HepG2 (cell line): ENCODE results near the gene FOXN3. TPM values are rescaled to one million over a fixed set of nuclear protein-coding genes. Genes with fewer than 3 reads are reported as not detected.

Experiments
- ARNT ChIP-seq: fragments of 450-650 bp; IDR thresholded peaks from 2 replicates; pipeline ENCODE4 v1.6.1; 2017
- BATF2 ChIP-seq: sonication (generic); formaldehyde crosslinking; IDR thresholded peaks from 2 replicates; pipeline ENCODE4 v1.8.0; 2022; ENCODE audit warnings: mild to moderate bottlenecking, missing genetic modification reagents, moderate library complexity
- ELF4 ChIP-seq: sonication (generic); formaldehyde crosslinking; IDR thresholded peaks from 2 replicates; pipeline ENCODE4 v1.5.0; 2020; ENCODE audit warnings: missing genetic modification reagents, mild to moderate bottlenecking, moderate library complexity, borderline replicate concordance
- GATAD2A ChIP-seq: IDR thresholded peaks from 2 replicates; pipeline ENCODE4 v1.6.1; 2016
- HBP1 ChIP-seq: IDR thresholded peaks from 2 replicates; pipeline ENCODE4 v1.6.1; 2016; ENCODE audit warnings: low read depth, control low read depth
- HNRNPUL1 ChIP-seq: fragments of 200-400 bp; formaldehyde crosslinking; IDR thresholded peaks from 2 replicates; pipeline ENCODE4 v1.6.1; 2017; ENCODE audit warnings: low read depth, mild to moderate bottlenecking, low read length, moderate library complexity
- JUNB ChIP-seq: sonication (generic); formaldehyde crosslinking; IDR thresholded peaks from 2 replicates; pipeline ENCODE4 v1.8.0; 2022; ENCODE audit warnings: missing genetic modification reagents, mild to moderate bottlenecking, borderline replicate concordance
- MEF2D ChIP-seq: sonication (generic); formaldehyde crosslinking; IDR thresholded peaks from 2 replicates; pipeline ENCODE4 v1.5.1; 2020; ENCODE audit warnings: mild to moderate bottlenecking, missing genetic modification reagents
- MEIS2 ChIP-seq: sonication (generic); formaldehyde crosslinking; IDR thresholded peaks from 2 replicates; pipeline ENCODE4 v1.9.0; 2021; ENCODE audit warnings: mild to moderate bottlenecking, missing genetic modification reagents
- POGK ChIP-seq: sonication (generic); formaldehyde crosslinking; conservative IDR thresholded peaks from 2 replicates; pipeline ENCODE4 v1.8.0; 2022; ENCODE audit warnings: mild to moderate bottlenecking, moderate library complexity, missing genetic modification reagents
- SOX6 ChIP-seq, 2 experiments: fragments of 450-650 bp in 1 of 2; sonication (generic) in 1 of 2; formaldehyde crosslinking in 1 of 2; IDR thresholded peaks; 2 replicates each; pipeline versions ENCODE4 v1.4.0 to v1.6.1; 2017 to 2020; ENCODE audit warnings: antibody characterized with exemption in 1 of 2, mild to moderate bottlenecking in 1 of 2, missing genetic modification reagents in 1 of 2
- ZMYM4 ChIP-seq: sonication (generic); formaldehyde crosslinking; IDR thresholded peaks from 2 replicates; pipeline ENCODE4 v1.8.1; 2023; ENCODE audit warnings: mild to moderate bottlenecking, missing genetic modification reagents
- ZNF367 ChIP-seq: sonication (generic); formaldehyde crosslinking; IDR thresholded peaks from 2 replicates; pipeline ENCODE4 v1.4.0; 2020; ENCODE audit warnings: missing genetic modification reagents, borderline replicate concordance
- ZNF772 ChIP-seq: sonication (generic); formaldehyde crosslinking; IDR thresholded peaks from 2 replicates; pipeline ENCODE4 v1.5.0; 2020; ENCODE audit warnings: mild to moderate bottlenecking, missing genetic modification reagents
- polyA plus RNA-seq, 8 experiments: library from polyadenylated mRNA; depleted of rRNA in 3 of 8; stranded (reverse) in 7 of 8; unstranded in 1 of 8; fragments of >200 nt; fragmentation: Illumina TruSeq in 4 of 8; extraction: Trizol in 4 of 8; gene quantifications; 2 replicates each; pipeline versions ENCODE4 v1.2.1 to v1.2.3, GENCODE V29; 2011 to 2016; ENCODE audit warnings: low read depth in 4 of 8, missing spikeins in 1 of 8, mixed read lengths in 1 of 8; ENCODE audit not compliant: insufficient read depth in 1 of 8
- total RNA-seq, 5 experiments: library from RNA; depleted of rRNA; stranded (reverse); fragments of >200 nt; fragmentation: Illumina TruSeq; extraction: Trizol; gene quantifications; 2 replicates each; pipeline ENCODE4 v1.2.3, GENCODE V29; 2016; ENCODE audit warnings: low read depth in 1 of 5
- TF ChIP-seq, protein P1 (sequence below): sonication (generic); formaldehyde crosslinking; IDR thresholded peaks from 2 replicates; pipeline ENCODE4 v1.9.0; 2021; ENCODE audit warnings: missing genetic modification reagents, mild to moderate bottlenecking, borderline replicate concordance
- TF ChIP-seq, protein P2 (sequence below): sonication (generic); formaldehyde crosslinking; IDR thresholded peaks from 2 replicates; pipeline ENCODE4 v1.4.0; 2020; ENCODE audit warnings: missing genetic modification reagents, low read depth, mild to moderate bottlenecking, borderline replicate concordance
- TF ChIP-seq, protein P3 (sequence below): sonication (generic); formaldehyde crosslinking; IDR thresholded peaks from 2 replicates; pipeline ENCODE4 v1.8.1; 2023; ENCODE audit warnings: mild to moderate bottlenecking, missing genetic modification reagents
- TF ChIP-seq, protein P4 (sequence below): sonication (generic); formaldehyde crosslinking; IDR thresholded peaks from 2 replicates; pipeline ENCODE4 v1.4.0; 2020; ENCODE audit warnings: missing genetic modification reagents, borderline replicate concordance

The FOXN3 gene
- total and polyA plus RNA-seq, 2 of the 13 experiments (the other 11 are each of a cell fraction or from before 2014, with no cell fraction given): 32.4 to 70.2 TPM

- TF ChIP-seq SOX6 (IDR thresholded peaks at IDR 0.05): no peak
- TF ChIP-seq SOX6 (CRISPR knock-in tag; IDR thresholded peaks at IDR 0.05): no peak
- peak; percentile 38; the same call in 1 of the 2 replicates for TF ChIP-seq ZMYM4 (CRISPR knock-in tag)
- peak; percentile 73 for TF ChIP-seq GATAD2A (CRISPR knock-in tag)
- TF ChIP-seq, protein P1, sequence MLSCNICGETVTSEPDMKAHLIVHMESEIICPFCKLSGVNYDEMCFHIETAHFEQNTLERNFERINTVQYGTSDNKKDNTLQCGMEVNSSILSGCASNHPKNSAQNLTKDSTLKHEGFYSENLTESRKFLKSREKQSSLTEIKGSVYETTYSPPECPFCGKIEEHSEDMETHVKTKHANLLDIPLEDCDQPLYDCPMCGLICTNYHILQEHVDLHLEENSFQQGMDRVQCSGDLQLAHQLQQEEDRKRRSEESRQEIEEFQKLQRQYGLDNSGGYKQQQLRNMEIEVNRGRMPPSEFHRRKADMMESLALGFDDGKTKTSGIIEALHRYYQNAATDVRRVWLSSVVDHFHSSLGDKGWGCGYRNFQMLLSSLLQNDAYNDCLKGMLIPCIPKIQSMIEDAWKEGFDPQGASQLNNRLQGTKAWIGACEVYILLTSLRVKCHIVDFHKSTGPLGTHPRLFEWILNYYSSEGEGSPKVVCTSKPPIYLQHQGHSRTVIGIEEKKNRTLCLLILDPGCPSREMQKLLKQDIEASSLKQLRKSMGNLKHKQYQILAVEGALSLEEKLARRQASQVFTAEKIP (CRISPR knock-in tag): no peak
- TF ChIP-seq, protein P2, sequence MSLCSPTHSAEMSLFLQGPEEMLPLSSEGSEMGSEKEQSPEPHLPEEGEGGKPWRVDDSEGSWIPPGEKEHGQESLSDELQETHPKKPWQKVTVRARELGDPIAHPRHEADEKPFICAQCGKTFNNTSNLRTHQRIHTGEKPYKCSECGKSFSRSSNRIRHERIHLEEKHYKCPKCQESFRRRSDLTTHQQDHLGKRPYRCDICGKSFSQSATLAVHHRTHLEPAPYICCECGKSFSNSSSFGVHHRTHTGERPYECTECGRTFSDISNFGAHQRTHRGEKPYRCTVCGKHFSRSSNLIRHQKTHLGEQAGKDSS (CRISPR knock-in tag): no peak
- TF ChIP-seq ZNF772: no peak
- no peak for TF ChIP-seq HNRNPUL1
- TF ChIP-seq JUNB (CRISPR knock-in tag): no peak
- TF ChIP-seq BATF2 (CRISPR knock-in tag): no peak
- no peak for TF ChIP-seq ELF4 (CRISPR knock-in tag)
- no peak for TF ChIP-seq HBP1
- TF ChIP-seq ZNF367 (CRISPR knock-in tag): no peak
- TF ChIP-seq, protein P3, sequence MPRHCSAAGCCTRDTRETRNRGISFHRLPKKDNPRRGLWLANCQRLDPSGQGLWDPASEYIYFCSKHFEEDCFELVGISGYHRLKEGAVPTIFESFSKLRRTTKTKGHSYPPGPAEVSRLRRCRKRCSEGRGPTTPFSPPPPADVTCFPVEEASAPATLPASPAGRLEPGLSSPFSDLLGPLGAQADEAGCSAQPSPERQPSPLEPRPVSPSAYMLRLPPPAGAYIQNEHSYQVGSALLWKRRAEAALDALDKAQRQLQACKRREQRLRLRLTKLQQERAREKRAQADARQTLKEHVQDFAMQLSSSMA (CRISPR knock-in tag): no peak
- TF ChIP-seq MEF2D (CRISPR knock-in tag): no peak
- TF ChIP-seq, protein P4, sequence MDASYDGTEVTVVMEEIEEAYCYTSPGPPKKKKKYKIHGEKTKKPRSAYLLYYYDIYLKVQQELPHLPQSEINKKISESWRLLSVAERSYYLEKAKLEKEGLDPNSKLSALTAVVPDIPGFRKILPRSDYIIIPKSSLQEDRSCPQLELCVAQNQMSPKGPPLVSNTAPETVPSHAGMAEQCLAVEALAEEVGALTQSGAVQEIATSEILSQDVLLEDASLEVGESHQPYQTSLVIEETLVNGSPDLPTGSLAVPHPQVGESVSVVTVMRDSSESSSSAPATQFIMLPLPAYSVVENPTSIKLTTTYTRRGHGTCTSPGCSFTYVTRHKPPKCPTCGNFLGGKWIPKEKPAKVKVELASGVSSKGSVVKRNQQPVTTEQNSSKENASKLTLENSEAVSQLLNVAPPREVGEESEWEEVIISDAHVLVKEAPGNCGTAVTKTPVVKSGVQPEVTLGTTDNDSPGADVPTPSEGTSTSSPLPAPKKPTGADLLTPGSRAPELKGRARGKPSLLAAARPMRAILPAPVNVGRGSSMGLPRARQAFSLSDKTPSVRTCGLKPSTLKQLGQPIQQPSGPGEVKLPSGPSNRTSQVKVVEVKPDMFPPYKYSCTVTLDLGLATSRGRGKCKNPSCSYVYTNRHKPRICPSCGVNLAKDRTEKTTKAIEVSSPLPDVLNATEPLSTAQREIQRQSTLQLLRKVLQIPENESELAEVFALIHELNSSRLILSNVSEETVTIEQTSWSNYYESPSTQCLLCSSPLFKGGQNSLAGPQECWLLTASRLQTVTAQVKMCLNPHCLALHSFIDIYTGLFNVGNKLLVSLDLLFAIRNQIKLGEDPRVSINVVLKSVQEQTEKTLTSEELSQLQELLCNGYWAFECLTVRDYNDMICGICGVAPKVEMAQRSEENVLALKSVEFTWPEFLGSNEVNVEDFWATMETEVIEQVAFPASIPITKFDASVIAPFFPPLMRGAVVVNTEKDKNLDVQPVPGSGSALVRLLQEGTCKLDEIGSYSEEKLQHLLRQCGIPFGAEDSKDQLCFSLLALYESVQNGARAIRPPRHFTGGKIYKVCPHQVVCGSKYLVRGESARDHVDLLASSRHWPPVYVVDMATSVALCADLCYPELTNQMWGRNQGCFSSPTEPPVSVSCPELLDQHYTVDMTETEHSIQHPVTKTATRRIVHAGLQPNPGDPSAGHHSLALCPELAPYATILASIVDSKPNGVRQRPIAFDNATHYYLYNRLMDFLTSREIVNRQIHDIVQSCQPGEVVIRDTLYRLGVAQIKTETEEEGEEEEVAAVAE (CRISPR knock-in tag): no peak
- TF ChIP-seq ARNT: no peak
- no peak for TF ChIP-seq MEIS2 (CRISPR knock-in tag)
- TF ChIP-seq POGK (CRISPR knock-in tag): no peak
Measured at GRCh38 chr14:89160437-89160836, 256.6 kb downstream of the FOXN3 start (continued).
